Ramos (cell line): Measurements from ENCODE around the gene STARD9.

Experiments used
- in situ Hi-C: fragments of 300-500 bp; cut with MboI; formaldehyde crosslinking; loops from one replicate; pipeline ENCODE4 v1.14.3; 2022; ENCODE audit warnings: low sequenced_read_pairs; ENCODE audit not compliant: unreplicated experiment

STARD9 gene

GRCh38 chr15:42723068-42723467, 147.7 kb downstream of the STARD9 start:
- in situ Hi-C loops = no loop called here

- in situ Hi-C loops = no loop called here
Measured at GRCh38 chr15:42724276-42724675, 148.9 kb downstream of the STARD9 start.

- in situ Hi-C loops = no loop called here
Measured at GRCh38 chr15:42725331-42725903, 150.0 kb downstream of the STARD9 start.

GRCh38 chr15:42726114-42726513, 150.7 kb downstream of the STARD9 start:
- in situ Hi-C loops = no loop called here

GRCh38 chr15:42727750-42728381, 152.5 kb downstream of the STARD9 start:
- in situ Hi-C loops = no loop called here

- in situ Hi-C loops = no loop called here
Measured at GRCh38 chr15:42728560-42728959, 153.2 kb downstream of the STARD9 start.

- in situ Hi-C loops = no loop called here
Measured at GRCh38 chr15:42728972-42729371, 153.6 kb downstream of the STARD9 start.

GRCh38 chr15:42729409-42729808, 154.0 kb downstream of the STARD9 start:
- in situ Hi-C loops = no loop called here

- in situ Hi-C loops = no loop called here
Measured at GRCh38 chr15:42730135-42730534, 154.7 kb downstream of the STARD9 start.

- in situ Hi-C loops = no loop called here
Measured at GRCh38 chr15:42730536-42730935, 155.1 kb downstream of the STARD9 start.

- in situ Hi-C loops = no loop called here
Measured at GRCh38 chr15:42731461-42731860, 156.1 kb downstream of the STARD9 start.

- in situ Hi-C loops = no loop called here
Measured at GRCh38 chr15:42732095-42732827, 156.9 kb downstream of the STARD9 start.

GRCh38 chr15:42733027-42733426, 157.6 kb downstream of the STARD9 start:
- in situ Hi-C loops = no loop called here

GRCh38 chr15:42734076-42734672, 158.8 kb downstream of the STARD9 start:
- in situ Hi-C loops = no loop called here

- in situ Hi-C loops = no loop called here
Measured at GRCh38 chr15:42735382-42736165, 160.2 kb downstream of the STARD9 start.

GRCh38 chr15:42736178-42736792, 160.9 kb downstream of the STARD9 start:
- in situ Hi-C loops = no loop called here

GRCh38 chr15:42736793-42737528, 161.6 kb downstream of the STARD9 start, which contains the start of gene CDAN1:
CDAN1 (minus strand) TSS chr15:42737128; CDS start chr15:42737102, 26 bp downstream.
- in situ Hi-C loops = no loop called here

GRCh38 chr15:42737529-42738328, 162.3 kb downstream of the STARD9 start:
- in situ Hi-C loops = no loop called here
